Upper lobe of left lung (tissue), 4 donors: ENCODE measurements around the gene REL.

Source experiments
- CTCF ChIP-seq, 6 experiments: fragments of 450-650 bp in 4 of 6; fragments of 200-600 bp in 2 of 6; sonication (generic) in 2 of 6; IDR thresholded peaks; one replicate each; pipeline ENCODE4 v1.5.1; 2016 to 2019; ENCODE audit warnings: antibody characterized with exemption in 6 of 6
- EP300 ChIP-seq, 4 donors: sonication (generic); formaldehyde crosslinking; IDR thresholded peaks; one replicate each; pipeline ENCODE4 v1.5.1; 2017; ENCODE audit warnings: antibody characterized with exemption in 4 of 4, control low read depth in 2 of 4
- POLR2AphosphoS5 ChIP-seq, 2 donors: sonication (generic); formaldehyde crosslinking; IDR thresholded peaks; one replicate each; pipeline ENCODE4 v1.5.1; 2017; ENCODE audit warnings: antibody characterized with exemption in 2 of 2

GRCh38 chr2:60875520-60875919, 5.9 kb upstream of the REL start:
- TF ChIP-seq EP300 (IDR thresholded peaks at IDR 0.05) (no peak), CTCF (IDR thresholded peaks at IDR 0.05) (no peak), POLR2AphosphoS5 (IDR thresholded peaks at IDR 0.05) (no peak)
